GM18861 (cell line): Measurements from ENCODE around the gene SERAC1.

Experiments
- ATAC-seq: cut with Tn5 transposase; IDR thresholded peaks from one replicate; pipeline ENCODE4 v1.9.1; 2021; ENCODE audit not compliant: unreplicated experiment

The SERAC1 gene

DNA sequence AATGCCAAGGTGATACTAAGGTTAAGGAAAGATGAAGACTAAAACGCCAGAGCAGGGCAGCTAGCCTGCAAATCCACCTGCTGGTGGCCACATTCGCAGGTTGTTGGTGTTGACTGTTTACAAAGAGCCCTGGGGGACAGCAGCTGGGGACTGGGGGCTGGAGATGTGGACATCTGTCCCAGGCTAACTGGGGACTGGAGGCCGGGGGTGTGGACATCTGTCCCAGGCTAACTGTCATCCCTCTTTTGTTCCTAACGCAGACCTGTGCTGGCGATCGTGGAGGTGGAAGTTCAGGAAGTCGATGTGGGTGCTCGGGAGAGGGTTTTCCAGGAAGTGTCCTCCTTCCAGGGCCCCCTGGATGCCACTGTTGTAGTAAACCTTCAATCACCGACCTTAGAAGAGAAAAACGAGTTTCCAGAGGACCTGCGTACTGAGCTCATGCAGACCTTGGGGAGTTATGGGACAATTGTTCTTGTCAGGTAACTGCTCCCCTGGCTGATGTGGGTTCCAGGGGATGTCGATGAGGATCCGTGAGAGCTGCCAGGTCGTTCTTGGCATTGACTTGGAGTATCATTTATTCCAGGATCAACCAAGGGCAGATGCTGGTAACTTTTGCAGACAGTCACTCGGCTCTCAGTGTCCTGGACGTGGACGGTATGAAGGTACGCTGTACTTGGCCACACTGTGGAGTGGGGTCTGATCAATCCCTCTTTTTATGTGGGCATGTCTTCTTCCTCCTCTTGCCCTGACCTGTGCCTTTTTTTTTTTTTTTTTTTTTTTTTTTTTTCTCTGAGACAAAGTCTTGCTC is 87.0 kb downstream of the SERAC1 start:
- no peak for ATAC-seq

DNA sequence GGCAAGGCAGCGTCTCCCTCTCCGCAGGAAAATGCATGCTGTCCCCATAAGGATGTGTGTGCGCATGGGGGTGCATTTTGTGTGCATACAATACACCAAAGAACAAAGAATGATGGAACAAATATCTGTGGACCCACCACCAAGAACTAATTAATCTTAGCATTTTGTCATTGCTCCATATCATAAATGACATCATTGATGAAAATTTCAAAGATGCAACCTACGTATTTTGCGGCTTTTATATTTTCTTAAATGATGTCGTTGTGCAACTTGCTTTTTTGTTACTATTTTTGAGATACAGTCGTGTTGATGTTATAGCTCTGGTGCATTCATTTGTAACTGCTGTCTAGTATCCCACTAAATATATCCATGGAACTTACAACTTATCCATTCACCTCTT is 89.7 kb downstream of the SERAC1 start:
- ATAC-seq: no peak

DNA sequence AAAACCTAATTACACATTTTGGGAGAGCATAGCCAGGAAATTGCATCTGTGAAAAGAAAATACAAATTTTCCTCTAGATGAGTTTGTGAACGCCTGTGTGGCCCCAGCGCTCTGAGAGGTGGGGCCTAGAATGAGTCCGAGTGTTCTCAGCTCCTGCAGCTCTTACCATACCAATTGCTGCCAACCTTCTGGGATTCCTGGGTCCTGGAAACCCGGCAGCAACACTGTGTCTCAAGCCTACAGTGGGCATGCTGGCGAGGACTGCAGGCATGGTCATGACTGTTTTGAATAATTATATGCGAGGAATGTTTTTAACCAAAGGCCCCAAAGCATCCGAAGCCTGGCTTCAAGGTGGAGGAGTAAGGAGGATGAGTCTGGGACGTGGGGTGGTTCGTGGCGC is 90.4 kb downstream of the SERAC1 start:
- ATAC-seq: no peak

DNA sequence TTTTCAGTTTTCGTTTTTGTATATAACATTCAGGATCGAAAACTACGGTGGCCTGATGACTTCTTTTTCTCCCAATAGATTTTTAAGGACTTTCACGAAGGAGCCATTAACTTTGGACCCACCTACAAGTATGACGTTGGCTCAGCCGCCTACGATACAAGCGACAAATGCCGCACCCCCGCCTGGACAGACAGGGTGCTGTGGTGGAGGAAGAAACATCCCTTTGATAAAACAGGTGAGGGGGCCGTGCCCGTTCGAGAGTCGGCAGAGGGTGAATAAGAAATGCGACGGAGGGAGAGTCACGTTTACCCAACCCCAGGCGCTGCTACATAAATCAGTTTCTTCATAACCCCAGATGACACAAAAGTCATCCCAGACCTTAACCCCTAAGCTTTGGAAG is 91.5 kb downstream of the SERAC1 start:
- ATAC-seq: no peak

DNA sequence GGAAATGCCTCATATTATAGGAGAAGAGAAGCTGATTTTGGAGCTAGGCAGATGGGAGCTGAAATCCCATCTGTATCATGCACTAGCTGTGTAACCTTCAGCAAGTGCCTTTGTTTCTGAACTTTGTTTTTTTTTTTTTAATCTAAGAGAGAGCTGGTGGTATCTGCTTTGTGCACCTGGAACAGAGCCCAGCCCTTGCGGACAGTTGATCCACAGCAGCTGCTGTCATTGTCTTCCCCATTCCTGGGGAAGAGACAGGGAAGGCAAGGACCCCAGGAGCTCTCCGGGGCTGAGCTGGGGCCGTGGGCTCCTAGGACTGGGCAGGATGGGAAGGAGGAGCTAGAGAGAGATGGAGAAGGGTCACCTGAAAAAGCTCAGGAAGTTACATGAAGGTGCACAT is 94.3 kb downstream of the SERAC1 start:
- ATAC-seq: no peak

DNA sequence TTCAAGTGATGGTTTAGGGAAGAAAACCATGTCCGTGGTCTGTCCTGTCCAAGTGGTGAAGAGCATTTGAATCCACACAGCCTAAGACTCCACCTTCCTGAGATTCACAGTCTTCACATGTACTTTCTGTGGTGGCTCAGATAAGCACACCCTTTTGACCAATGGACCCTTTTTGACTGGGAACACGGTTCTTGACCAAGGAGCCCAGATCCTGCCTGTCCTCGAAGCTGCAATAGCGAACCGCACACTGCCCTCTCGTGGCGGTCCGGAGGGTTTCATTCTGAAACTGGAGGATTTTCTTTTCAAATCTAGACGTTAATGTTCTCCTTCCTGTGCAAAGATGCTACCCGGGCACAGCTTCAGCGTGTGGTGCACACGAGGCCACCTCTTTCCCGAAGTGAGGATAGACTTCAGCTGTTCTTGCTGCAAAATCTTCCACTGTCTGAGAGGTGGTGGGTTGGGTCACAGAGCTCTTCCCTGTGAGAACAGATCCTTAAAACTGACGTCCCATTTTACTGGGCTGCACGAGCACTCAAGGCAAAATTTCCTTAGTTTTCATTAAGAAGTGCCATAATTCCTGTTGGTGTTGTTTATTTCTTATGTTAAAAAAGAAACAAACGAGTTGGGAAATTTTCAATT is 95.9 kb downstream of the SERAC1 start:
- no peak for ATAC-seq

DNA sequence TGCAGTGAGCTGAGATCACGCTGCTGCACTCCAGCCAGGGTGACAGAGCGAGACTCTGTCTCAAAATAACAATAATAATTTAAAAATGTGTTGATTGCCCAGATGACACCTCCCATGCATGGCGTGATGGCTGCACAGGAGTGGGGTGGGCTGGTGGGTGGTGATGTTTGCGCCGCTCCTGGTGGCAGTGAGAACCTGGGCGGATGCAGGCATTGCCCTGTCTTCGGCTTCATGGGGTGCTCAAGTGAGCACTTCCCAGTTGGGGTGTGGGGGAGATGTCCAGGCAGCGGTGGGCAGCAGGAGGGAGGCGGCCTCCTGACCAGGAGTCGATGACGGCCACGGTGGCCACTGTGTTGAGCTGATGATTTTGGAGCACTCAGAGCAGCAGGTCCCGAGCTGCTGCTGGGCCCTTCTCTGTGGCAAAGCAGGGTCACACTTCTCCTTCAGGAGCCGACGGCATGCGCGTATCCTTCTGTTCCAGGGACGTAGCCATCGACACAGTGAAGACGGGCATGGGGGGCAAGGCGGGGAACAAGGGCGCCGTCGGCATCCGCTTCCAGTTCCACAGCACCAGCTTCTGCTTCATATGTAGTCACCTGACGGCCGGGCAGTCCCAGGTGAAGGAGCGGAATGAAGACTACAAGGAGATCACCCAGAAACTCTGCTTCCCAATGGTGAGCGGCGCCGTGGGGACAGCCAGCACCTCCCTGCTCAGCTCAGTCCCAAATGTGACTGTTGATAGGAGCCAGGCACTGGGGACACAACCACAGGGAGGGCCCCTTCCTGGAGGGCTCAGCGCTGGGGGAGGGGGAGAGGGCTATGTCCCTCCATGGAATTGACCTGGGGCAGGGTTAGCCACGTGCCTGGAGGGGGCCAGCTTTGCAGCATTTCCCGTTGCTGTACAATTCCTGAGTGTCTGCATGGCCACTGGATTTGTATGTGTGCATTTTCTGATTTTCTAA is 96.7 kb downstream of the SERAC1 start:
- no peak for ATAC-seq

DNA sequence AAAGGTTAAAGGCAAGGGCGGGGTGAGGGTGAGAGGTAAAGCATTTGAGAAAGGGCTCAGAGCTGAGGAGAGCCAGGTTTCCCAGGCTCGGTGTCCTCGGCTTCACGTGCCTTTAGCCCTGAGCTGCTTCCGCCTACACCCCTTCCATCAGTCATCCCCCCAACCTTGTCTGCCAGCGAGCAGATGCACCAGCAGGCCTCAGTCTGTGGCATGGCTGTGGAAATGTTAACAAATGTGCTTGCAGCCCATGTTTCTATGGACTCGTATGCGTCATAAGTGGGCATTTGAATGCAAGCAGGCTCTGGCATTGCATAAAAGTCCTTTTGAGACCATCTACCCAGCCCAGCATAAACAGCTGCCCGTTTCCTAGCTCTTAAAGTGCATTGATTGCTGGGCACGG is 97.5 kb downstream of the SERAC1 start:
- no peak for ATAC-seq

DNA sequence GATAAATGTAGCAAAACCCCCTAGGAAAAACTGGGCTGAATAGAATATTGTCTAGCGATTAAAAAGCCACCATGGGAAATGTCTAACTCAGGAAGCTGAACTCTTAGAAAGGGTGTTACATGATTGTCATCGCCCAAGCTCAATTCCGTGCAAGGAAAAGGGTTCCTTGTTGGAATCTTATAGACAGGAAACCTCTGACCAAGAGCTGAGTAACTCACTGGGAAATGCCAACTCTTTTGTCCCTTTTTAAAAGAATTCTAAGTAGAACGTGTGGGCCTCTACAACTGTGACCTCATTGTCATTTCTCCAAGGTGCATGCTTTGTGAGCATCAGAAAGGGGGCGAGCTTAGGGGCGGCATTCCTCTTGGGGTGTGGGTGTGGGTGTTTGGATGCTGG is 98.3 kb downstream of the SERAC1 start:
- no peak for ATAC-seq

DNA sequence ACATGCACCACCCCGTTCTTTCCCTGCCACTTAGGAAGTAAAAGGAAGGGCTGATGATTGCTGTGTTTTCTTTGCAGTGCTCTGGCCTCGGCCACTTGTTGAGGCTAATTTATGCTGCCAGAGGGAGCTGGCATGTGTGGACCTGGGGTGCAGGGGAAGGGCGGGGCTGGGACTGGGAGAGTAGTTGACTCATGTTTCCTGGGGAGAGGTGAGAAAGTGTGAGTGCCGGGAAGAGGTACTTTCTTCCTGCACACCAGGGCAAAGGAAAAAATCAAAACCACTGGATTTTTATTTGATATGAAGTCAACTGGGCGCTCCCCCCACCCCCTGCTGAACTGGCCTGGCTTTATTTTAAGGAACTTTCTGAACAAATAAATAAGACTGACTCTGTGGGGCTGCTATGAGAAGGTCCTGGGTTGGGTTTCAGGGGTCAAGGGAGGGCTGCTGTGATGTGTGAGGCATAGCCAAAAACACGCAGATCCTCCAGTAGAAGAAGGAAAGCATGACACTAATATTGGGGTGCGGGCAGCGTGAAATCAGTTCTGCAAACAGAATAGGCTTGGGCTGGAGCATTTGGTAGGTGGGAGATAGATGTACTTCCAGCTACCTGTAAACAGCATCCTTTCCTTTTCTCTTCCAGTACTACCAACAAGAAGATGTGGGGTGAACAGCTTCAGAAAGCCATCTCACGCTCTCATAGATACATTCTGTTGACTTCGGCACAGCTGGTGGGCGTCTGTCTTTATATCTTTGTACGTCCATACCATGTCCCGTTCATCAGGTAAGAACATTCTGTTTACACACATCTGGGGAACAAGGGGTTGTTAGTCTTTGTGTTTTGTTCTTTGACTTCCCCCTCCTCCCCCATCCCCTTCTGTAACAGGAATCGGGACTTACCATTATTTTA is 98.9 kb downstream of the SERAC1 start:
- no peak for ATAC-seq

DNA sequence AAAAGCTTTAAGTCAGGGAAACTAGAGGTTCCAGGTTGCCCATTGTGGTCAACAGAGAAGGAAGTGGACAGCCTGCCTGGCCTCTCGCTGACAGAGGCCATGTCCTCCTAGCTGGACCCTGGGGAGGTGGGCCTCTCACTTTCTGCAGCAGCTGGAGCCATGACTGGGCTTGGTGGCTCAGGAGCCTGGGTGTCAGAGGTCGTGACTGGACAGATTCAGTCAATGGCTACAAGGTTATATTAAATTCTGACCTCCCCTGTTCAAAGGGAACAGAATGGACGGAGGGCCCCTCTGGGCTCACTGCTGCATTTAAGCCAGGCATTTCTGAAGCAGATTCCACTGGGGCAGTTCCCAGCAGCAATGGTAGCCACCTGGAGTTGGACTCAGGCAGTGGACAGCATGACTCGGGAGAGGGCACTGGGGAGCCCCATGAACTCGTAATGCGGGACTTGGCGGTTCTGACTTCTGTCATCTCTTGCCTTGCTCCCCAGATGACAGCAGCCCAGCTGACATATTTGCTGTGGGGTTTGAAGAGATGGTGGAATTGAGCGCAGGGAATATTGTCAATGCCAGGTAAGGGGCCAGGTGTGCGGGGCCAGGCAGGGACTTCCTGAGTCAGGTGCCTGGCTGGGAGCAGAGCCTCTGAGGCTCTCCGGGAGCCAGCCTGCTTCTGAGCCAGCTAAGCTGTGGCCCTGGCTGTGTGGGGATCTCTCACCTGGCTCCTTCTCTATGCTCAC is 99.7 kb downstream of the SERAC1 start:
- no peak for ATAC-seq

DNA sequence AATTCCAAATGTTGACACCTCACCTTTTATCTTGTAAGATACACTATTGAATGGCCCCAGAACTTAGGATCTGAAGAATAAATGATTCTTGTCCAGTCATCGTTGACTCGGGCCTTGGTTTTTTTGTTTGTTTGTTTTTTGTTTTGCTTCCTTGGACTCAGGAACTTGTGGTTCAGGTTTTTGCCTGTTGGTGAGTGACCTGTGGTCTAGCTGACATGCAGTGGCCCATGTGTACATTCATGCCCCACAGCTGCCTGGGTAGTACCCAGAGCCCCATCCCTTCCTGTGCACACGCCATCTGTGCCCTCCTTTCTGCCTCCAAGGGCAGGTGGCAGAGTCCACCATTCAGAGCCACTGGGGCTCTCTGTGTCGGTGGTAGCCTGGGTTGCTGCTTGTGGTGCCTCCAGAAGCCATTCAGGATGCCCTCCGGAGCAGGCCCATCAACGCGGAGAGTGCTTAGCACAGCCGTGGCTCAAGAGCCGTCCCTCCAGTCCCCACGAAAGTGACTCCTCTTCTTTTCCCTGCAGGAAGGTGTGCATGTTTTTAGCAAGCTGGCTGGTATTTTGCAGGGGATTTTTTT is 100.5 kb downstream of the SERAC1 start:
- ATAC-seq: no peak

DNA sequence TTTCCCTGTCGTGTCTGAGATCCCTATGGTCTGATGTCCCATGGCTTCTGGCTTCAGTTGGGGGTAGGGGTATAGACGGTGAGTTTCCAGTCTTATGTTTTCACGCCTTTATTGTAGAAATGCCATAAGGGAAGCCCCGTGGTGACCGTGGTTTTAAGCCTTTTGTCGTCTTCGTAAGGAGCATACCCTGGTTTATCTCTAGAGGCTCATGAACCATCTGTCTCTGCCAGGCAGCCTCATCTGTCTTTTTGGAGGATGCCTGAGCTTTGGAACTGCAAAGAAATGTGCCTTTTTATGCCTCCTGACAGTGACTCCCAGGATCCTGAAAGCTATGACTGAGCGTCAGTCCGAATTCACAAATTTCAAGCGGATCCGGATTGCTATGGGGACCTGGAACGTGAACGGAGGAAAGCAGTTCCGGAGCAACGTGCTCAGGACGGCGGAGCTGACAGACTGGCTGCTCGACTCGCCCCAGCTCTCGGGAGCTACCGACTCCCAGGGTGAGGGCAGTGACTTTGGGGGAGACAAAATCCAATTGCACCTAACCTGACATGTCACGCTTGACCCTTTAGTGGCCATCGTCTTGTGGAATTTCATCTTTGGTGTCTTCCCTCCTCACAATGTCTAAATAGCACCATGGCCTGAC is 101.8 kb downstream of the SERAC1 start:
- no peak for ATAC-seq

DNA sequence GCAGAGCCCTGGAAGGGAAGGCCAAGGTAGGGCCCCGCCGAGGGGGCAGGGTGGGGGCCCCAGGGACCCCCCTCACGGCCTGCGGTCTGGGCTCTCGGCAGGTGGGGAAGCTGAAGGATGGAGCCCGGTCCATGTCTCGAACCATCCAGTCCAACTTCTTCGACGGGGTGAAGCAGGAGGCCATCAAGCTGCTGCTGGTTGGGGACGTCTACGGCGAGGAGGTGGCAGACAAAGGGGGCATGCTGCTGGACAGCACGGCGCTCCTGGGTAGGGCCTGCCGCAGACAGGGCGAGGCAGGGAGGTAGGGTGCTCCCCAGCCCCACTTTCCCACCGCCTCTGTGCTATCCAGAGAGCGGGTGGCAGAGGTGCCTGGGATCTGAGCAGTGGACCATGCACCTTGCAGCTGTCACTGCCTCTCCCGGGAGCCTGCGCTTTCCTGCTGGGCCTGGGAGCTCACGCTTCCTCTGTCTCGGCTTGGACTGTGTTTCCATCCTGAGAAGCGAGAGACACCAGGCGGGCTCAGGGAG is 103.3 kb downstream of the SERAC1 start:
- no peak for ATAC-seq

DNA sequence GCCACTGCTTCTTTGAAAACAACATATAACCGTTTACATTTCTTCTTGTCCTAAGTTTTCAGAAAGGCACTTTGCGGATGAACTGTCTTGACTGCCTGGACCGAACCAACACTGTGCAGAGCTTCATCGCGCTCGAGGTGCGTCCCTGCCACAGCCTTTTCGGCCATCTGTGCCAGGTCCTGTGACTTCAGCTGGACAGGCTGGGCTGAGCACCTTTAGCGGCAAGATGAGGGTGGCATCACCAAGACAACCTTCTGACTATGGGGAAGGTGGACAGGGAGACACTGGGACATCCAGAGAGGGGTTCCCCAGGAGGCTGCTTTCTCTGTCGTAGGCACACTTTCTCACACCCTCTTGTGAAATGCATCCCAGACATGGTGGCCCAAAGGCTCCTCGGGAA is 104.3 kb downstream of the SERAC1 start:
- no peak for ATAC-seq

DNA sequence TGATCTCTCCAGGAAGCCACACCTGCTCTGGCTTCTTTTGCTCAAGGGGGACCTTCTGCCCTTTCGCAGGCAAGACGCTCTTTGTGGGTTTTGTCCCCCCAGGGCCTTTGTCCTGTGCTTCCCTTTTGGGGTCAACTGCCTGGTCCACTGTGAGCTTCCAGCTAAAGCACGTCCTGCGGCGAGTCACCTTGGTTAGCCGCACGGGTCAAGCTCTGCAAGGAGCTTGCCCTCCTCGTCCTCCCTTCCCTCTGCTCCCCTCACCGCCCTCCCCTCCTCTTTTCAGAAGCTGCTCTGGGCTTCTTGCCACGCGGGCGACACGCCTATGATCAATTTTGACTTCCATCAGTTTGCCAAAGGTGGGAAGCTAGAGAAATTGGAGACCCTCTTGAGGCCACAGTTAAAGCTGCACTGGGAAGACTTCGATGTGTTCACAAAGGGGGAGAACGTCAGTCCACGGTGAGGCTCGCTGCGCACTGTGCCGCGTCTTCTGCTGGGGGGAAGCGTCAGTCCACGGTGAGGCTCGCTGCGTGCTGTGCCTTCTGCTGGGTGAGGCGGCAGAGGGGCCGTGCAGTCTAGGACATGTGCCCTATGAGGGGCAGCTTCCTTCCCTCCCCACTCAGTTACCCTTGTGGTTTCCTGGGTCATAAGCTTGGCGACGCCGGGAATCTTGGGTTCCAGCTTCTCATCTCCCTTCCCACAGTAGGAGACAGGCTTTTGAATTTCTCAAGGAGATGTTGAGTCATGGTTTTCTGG is 106.2 kb downstream of the SERAC1 start:
- ATAC-seq: no peak

DNA sequence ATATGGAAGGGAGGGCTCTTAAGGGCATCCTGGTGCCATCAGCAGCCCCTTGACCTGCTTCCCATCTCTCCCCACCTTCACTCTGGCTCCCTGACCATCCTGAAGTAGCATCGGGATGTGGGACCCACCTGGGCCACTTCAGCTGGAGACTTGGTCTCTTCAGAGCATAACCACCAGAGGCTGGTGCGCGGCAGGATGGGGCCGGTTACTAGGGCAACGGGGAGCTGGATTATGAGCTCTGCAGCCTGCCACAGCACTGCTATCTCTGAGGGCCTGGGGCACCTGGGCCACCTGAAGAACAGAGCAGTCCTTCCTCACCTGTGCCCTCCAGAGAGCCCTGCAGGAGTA is 106.7 kb downstream of the SERAC1 start:
- ATAC-seq: no peak
